Tibial nerve (tissue), 4 donors: Measurements from ENCODE around the gene RNF7. TPM values are rescaled to one million over a fixed set of nuclear protein-coding genes. Genes with fewer than 3 reads are reported as not detected.

ENCODE experiments used
- DNase-seq, 2 donors: peaks; one replicate each; pipeline ENCODE4 v3.0.0-alpha.2; 2019; ENCODE audit warnings: low spot score in 2 of 2
- H3K27ac ChIP-seq, 4 donors: fragments of 200-600 bp; sonication (generic) in 3 of 4; one replicate each; pipeline ENCODE4 v1.5.1; 2017 to 2019; ENCODE audit warnings: mild to moderate bottlenecking in 1 of 4
- H3K27me3 ChIP-seq, 2 donors: fragments of 200-600 bp; sonication (generic) in 1 of 2; one replicate each; pipeline versions ENCODE4 v1.5.1 to v1.6.0; 2017 to 2019
- H3K36me3 ChIP-seq, 3 donors: fragments of 200-600 bp; sonication (generic); one replicate each; pipeline ENCODE4 v1.5.1; 2018 to 2019
- H3K4me1 ChIP-seq, 4 donors: fragments of 200-600 bp; sonication (generic) in 3 of 4; one replicate each; pipeline ENCODE4 v1.5.1; 2017 to 2019
- H3K4me3 ChIP-seq, 4 donors: fragments of 200-600 bp; sonication (generic) in 3 of 4; one replicate each; pipeline ENCODE4 v1.5.1; 2017 to 2019; ENCODE audit warnings: mild to moderate bottlenecking in 1 of 4, moderate library complexity in 1 of 4
- H3K9me3 ChIP-seq, 4 donors: fragments of 200-600 bp; sonication (generic) in 3 of 4; one replicate each; pipeline ENCODE4 v1.5.1; 2017 to 2019
- EP300 ChIP-seq, 2 donors: sonication (generic); formaldehyde crosslinking; IDR thresholded peaks; one replicate each; pipeline ENCODE4 v1.6.1; 2017; ENCODE audit warnings: antibody characterized with exemption in 2 of 2, mild to moderate bottlenecking in 1 of 2
- POLR2A ChIP-seq, 2 donors: fragments of 450-650 bp; IDR thresholded peaks; one replicate each; pipeline ENCODE4 v1.6.1; 2017; ENCODE audit warnings: antibody characterized with exemption in 2 of 2, mild to moderate bottlenecking in 2 of 2, moderate library complexity in 2 of 2
- WGBS, 2 donors: methylation state at CpG; one replicate each; pipeline ENCODE4 v1.1.5; 2018; 5-methylcytosine and 5-hydroxymethylcytosine counted together
- small RNA-seq: library from RNA; depleted of rRNA; stranded (forward); fragments of <200 nt; gene quantifications from one replicate; pipeline ENCODE3, GENCODE V24; 2016
- total RNA-seq, 4 donors: library from RNA; depleted of rRNA; stranded (reverse); fragments of >200 nt; gene quantifications; one replicate each; pipeline ENCODE4 v1.1.0, GENCODE V29; 2016
- TF ChIP-seq, protein P1 (sequence below), 5 experiments: fragments of 200-600 bp in 3 of 5; fragments of 450-650 bp in 2 of 5; sonication (generic) in 3 of 5; IDR thresholded peaks; one replicate each; pipeline ENCODE4 v1.5.1; 2016 to 2019; ENCODE audit warnings: antibody characterized with exemption in 5 of 5, mild to moderate bottlenecking in 3 of 5, moderate library complexity in 2 of 5

Gene RNF7
- total RNA-seq, 4 donors from 2014 or later, result 65.7 to 80.2 (median 66.8) TPM

DNA sequence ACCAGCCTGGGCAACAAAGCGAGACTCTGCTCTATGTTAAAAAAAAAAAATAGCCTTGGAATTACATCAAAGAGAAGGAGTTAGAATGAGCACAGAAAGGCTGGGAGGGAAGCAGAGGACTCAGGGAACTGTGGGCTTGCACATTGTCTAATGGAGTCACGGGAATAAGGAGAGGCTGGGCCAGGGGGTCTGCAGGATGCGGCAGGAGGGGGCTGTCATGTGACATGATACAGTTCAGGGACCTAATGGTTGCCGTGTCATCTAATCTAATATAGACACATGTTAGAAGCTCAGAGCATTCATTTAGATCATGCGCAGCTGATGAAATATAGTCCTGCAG is 57.6 kb downstream of the RNF7 start:
- H3K27ac ChIP-seq, result peak overlapping the region; percentile 21 to 90 (median 86)
- DNase-seq, result no peak
- TF ChIP-seq EP300 (IDR thresholded peaks at IDR 0.05) (no peak), POLR2A (IDR thresholded peaks at IDR 0.05) (no peak)
- TF ChIP-seq, protein P1, sequence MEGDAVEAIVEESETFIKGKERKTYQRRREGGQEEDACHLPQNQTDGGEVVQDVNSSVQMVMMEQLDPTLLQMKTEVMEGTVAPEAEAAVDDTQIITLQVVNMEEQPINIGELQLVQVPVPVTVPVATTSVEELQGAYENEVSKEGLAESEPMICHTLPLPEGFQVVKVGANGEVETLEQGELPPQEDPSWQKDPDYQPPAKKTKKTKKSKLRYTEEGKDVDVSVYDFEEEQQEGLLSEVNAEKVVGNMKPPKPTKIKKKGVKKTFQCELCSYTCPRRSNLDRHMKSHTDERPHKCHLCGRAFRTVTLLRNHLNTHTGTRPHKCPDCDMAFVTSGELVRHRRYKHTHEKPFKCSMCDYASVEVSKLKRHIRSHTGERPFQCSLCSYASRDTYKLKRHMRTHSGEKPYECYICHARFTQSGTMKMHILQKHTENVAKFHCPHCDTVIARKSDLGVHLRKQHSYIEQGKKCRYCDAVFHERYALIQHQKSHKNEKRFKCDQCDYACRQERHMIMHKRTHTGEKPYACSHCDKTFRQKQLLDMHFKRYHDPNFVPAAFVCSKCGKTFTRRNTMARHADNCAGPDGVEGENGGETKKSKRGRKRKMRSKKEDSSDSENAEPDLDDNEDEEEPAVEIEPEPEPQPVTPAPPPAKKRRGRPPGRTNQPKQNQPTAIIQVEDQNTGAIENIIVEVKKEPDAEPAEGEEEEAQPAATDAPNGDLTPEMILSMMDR (IDR thresholded peaks at IDR 0.05), result no peak

DNA sequence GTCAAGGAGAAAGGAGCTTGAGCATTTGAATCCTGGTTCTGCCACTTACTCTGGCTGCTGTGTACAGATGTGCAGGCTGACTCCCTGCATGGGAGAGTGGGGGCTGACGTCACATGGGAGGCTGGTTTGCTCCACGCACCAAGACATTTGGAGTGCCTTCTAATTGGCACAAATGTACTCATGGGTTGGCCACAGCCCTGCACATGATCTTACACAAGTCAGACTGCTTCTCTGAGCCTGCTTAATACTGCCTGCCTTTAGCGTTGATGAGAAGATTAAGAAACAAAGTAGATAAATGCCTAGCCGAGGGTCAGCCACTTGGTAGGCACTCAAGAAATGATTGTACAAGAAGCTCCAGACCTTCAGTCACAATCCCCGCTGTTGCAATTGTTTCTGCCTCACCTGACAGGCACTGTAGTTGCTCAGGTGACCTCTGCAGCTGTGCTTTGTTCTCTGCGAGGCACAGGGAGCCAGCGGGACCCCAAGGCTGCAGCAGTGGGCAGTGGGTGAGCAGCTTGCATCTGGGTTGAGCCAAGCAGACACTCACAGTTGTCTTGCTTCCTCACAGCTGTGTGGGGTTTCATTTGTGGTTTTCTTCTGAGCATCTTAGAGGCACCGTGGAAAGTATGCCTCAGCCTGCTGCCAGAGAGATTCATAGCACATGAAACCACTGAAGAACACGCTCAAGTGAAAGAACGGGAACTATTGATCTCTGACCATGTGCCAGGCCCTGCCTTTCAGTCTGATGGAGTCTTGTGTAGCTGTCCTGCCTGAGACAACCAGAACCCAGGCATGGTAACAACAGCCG is 58.2 kb downstream of the RNF7 start:
- TF ChIP-seq EP300 (IDR thresholded peaks at IDR 0.05) (peak in 1 of 2 donors; percentile 48), POLR2A (IDR thresholded peaks at IDR 0.05) (no peak)
- Histone ChIP-seq H3K9me3 (peaks cover 0 to 1% (median 0%) of the 10 kb centered on the region in 4 donors), H3K36me3 (no peaks in the 10 kb centered on the region), H3K4me3 (no peak overlapping the region), H3K4me1 (peaks cover 0 to 32% (median 20%) of the 10 kb centered on the region in 4 donors), H3K27ac (peak overlapping the region; percentile 77 to 90 (median 86)), H3K27me3 (no peaks in the 10 kb centered on the region)
- peak; percentile 36 to 40 for DNase-seq
- 56 to 69% methylated on average over 8 to 10 of the region's 11 CpGs for WGBS, 2 donors

More for the DNA sequence above, 57.6 kb downstream of the RNF7 start:
- Histone ChIP-seq H3K27me3 (no peaks in the 10 kb centered on the region), H3K4me3 (no peak overlapping the region), H3K4me1 (peaks cover 0 to 32% (median 20%) of the 10 kb centered on the region in 4 donors), H3K36me3 (no peaks in the 10 kb centered on the region), H3K9me3 (no peaks in the 10 kb centered on the region)
- WGBS, 2 donors, result 78 to 84% methylated on average over 5 of the region's 5 CpGs

Small RNA genes lying within 50 kb of the gene (small RNA-seq; reads per million reads assigned to genes)
- gene AC112771.1, result not detected

Other genes with a start within 250 kb of the RNF7 start
- gene GRK7, start 25.1 kb downstream of the RNF7 start, total RNA-seq, result under 1 TPM in 1 of 4 donors, not detected in 3; 0.30 TPM
- gene ATP1B3, start 138.3 kb downstream of the RNF7 start, total RNA-seq, result 10 to 100 TPM; 73.3 to 98.0 (median 92.9) TPM